Measurements from ENCODE around the gene EFTUD2.

Gene EFTUD2

DNA sequence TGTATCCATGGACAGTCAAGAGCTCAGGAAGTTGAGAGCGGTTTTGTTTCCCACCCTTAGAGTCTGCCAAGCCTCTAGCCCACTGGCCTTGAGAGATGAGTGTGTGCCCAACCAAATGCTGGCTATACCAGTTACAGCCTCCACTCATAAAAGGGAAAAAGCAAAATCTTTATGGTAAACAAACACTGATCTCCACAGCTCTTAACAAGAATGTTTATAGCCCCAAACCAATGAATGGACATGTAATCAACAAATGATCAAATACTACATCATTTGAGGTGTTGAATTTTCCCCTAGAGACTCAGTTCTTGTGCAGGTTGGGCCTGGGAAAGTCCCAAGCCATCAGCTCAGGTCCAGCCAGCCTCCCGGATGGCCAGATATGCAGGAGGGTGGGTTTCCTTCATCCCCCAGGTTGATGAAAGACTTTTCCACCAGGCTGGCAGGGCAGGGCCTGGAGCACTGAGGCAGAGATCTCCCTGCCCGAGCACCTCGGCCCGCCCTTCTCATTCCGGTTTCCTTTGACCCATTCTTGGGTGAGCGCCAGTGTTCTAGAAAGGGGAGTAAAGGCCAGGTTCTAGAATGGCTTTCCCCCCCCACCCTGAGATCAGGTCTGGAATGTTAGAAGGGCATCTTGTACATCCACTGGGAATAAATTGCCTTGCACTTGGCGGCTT lies 3.9 kb upstream of the EFTUD2 start:
- TF ChIP-seq, protein P1, sequence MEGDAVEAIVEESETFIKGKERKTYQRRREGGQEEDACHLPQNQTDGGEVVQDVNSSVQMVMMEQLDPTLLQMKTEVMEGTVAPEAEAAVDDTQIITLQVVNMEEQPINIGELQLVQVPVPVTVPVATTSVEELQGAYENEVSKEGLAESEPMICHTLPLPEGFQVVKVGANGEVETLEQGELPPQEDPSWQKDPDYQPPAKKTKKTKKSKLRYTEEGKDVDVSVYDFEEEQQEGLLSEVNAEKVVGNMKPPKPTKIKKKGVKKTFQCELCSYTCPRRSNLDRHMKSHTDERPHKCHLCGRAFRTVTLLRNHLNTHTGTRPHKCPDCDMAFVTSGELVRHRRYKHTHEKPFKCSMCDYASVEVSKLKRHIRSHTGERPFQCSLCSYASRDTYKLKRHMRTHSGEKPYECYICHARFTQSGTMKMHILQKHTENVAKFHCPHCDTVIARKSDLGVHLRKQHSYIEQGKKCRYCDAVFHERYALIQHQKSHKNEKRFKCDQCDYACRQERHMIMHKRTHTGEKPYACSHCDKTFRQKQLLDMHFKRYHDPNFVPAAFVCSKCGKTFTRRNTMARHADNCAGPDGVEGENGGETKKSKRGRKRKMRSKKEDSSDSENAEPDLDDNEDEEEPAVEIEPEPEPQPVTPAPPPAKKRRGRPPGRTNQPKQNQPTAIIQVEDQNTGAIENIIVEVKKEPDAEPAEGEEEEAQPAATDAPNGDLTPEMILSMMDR (IDR thresholded peaks at IDR 0.05; ENCODE audit: low read depth, low read length): no peak
- DNase-seq (ENCODE audit: extremely low read depth, low read depth): no peak

DNA sequence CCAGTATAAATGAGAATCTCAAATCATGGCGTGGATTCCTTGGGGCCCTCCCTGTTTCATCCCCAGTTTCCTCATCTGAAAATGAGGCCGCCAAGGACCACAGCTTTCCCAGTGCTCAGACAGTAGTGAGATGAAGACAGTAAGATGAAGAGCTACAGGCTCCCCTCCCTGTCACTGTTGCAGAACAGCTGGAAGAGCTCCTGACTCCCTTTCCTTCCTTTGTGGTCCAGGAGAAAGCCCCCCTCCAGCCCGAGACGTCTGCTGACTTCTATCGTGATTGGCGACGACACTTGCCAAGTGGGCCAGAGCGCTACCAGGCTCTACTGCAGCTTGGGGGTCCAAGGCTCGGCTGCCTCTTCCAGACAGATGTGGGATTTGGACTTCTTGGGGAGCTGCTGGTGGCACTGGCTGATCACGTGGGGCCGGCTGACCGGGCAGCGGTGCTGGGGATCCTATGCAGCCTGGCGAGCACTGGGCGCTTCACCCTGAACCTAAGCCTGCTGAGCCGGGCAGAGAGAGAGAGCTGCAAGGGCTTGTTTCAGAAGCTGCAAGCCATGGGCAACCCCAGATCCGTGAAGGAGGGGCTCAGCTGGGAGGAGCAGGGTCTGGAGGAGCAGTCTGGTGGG lies 3.0 kb upstream of the EFTUD2 start:
- no peak for DNase-seq (ENCODE audit: extremely low read depth, low read depth)
- TF ChIP-seq, protein P1 (IDR thresholded peaks at IDR 0.05; ENCODE audit: low read depth, low read length): no peak

GRCh38 chr17:44901411-44901921 lies 2.2 kb upstream of the EFTUD2 start:
- TF ChIP-seq, protein P1 (IDR thresholded peaks at IDR 0.05; ENCODE audit: low read depth, low read length): peak; percentile 49
- DNase-seq (ENCODE audit: extremely low read depth, low read depth): peak; percentile 45

DNA sequence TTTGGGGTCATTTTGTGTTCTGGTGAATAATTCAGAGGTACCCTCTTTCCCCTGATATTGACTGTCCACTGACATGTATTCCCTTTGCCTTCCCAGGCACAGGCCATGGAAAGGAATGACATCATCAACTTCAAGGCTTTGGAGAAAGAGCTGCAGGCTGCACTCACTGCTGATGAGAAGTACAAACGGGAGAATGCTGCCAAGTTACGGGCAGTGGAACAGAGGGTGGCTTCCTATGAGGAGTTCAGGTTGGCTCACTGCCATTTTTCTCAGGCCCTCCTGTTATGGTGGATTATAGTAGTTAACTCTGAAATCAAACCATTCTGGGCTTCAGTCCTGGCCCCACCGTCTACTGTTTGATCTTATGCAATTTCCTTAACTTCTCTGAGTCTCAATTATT lies 1.6 kb upstream of the EFTUD2 start:
- TF ChIP-seq, protein P1 (IDR thresholded peaks at IDR 0.05; ENCODE audit: low read depth, low read length): no peak
- DNase-seq (ENCODE audit: extremely low read depth, low read depth): no peak

DNA sequence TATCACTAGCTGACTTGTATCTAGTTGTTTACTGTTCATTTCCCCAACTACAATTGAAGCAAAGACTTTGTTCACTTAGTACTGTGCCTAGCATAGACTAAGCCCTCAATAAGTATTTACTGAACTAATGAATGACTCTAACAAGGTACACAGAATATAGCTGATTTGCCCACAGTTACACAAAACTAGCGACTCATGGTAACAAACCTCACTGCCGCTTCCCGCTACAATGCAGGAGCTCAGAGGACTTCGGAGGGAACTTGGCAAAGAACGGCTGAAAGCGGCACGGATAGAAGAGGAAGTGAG lies 524 bp downstream of the EFTUD2 start:
- DNase-seq (ENCODE audit: extremely low read depth, low read depth): no peak
- TF ChIP-seq, protein P1 (IDR thresholded peaks at IDR 0.05; ENCODE audit: low read depth, low read length): no peak

GRCh38 chr17:44894642-44895041 lies 4.6 kb downstream of the EFTUD2 start:
- DNase-seq (ENCODE audit: extremely low read depth, low read depth): no peak
- TF ChIP-seq, protein P1 (IDR thresholded peaks at IDR 0.05; ENCODE audit: low read depth, low read length): no peak

- TF ChIP-seq, protein P1 (IDR thresholded peaks at IDR 0.05; ENCODE audit: low read depth, low read length): no peak
- DNase-seq (ENCODE audit: extremely low read depth, low read depth): no peak
Observed at GRCh38 chr17:44892250-44892649, 7.0 kb downstream of the EFTUD2 start.
